ENCODE data around the gene MFGE8.

Gene MFGE8

GRCh38 chr15:88849376-88850072 is 63.7 kb downstream of the MFGE8 start:
- no peaks in the 10 kb centered on the region for H3F3A ChIP-seq (ENCODE audit: insufficient read depth, low read length)
- H3K27me3 ChIP-seq (ENCODE audit: insufficient read depth, low read length): no peaks in the 10 kb centered on the region; the same call in 1 of the 2 replicates
- no peak overlapping the region for H3K9ac ChIP-seq (ENCODE audit: low read length)
- no peaks in the 10 kb centered on the region for H3K4me1 ChIP-seq (ENCODE audit: insufficient read depth, low read length, severe bottlenecking)
- H3K9me3 ChIP-seq (ENCODE audit: low read length): no peaks in the 10 kb centered on the region
- no peaks in the 10 kb centered on the region for H3K79me2 ChIP-seq (ENCODE audit: insufficient read depth, low read length)
- no peak overlapping the region for H3K27ac ChIP-seq (ENCODE audit: low read depth, low read length, poor library complexity, severe bottlenecking)
- no peak overlapping the region for H3K4me2 ChIP-seq (ENCODE audit: low read length)
- TF ChIP-seq EZH2 (IDR thresholded peaks at IDR 0.05; ENCODE audit: borderline replicate concordance, low read length) (no peak), CTCF (IDR thresholded peaks at IDR 0.05; ENCODE audit: low read length) (no peak)
- no peak overlapping the region for H3K4me3 ChIP-seq (ENCODE audit: low read depth, low read length, poor library complexity, severe bottlenecking)
- no peaks in the 10 kb centered on the region for H3K9me2 ChIP-seq (ENCODE audit: low read depth, low read length)
- no peaks in the 10 kb centered on the region for H3K36me3 ChIP-seq (ENCODE audit: insufficient read depth, low read length)
- H4K20me1 ChIP-seq (ENCODE audit: insufficient read depth, low read length): no peaks in the 10 kb centered on the region
- H2AFZ ChIP-seq (ENCODE audit: low read length): no peak overlapping the region

All from OCI-LY1 (cell line).